Chondrocyte (in vitro differentiated cells): ENCODE data around the gene PTPRG. TPM values are rescaled to one million over a fixed set of nuclear protein-coding genes. Genes with fewer than 3 reads are reported as not detected.

ENCODE experiments used
- DNase-seq: peaks from one replicate; pipeline ENCODE4 v3.0.0; 2021; ENCODE audit warnings: mixed read lengths, low spot score
- H3K27ac Mint-ChIP-seq: one replicate; pipeline ENCODE4 v1.8.0; 2021; ENCODE audit warnings: mild to moderate bottlenecking, moderate library complexity, mixed read lengths; ENCODE audit not compliant: unreplicated experiment
- H3K27me3 Mint-ChIP-seq: 2 replicates; pipeline ENCODE4 v1.8.0; 2021; ENCODE audit warnings: low read depth, mixed read lengths
- H3K36me3 Mint-ChIP-seq: 2 replicates; pipeline ENCODE4 v1.8.0; 2021; ENCODE audit warnings: low read depth, mixed read lengths
- H3K4me1 Mint-ChIP-seq: 2 replicates; pipeline ENCODE4 v1.8.0; 2021; ENCODE audit warnings: low read depth, mild to moderate bottlenecking, mixed read lengths
- H3K4me3 Mint-ChIP-seq: one replicate; pipeline ENCODE4 v1.8.0; 2021; ENCODE audit warnings: mild to moderate bottlenecking, moderate library complexity, mixed read lengths; ENCODE audit not compliant: unreplicated experiment
- H3K9me3 Mint-ChIP-seq: 2 replicates; pipeline ENCODE4 v1.8.0; 2021; ENCODE audit warnings: low read depth, mixed read lengths
- CTCF ChIP-seq: fragments of 200-600 bp; sonication (generic); IDR thresholded peaks from 2 replicates; pipeline ENCODE4 v1.5.0; 2021; ENCODE audit warnings: antibody characterized with exemption, mild to moderate bottlenecking, moderate library complexity
- total RNA-seq: library from RNA; stranded (reverse); gene quantifications from 3 replicates; pipeline ENCODE4 v1.2.1, GENCODE V29; 2021

PTPRG gene
- total RNA-seq, 1 donor from 2014 or later: 45.5 TPM

- TF ChIP-seq CTCF: no peak
- Mint-ChIP-seq H3K4me1 (no peaks in the 10 kb centered on the region), H3K27ac (no peak overlapping the region), H3K4me3 (no peak overlapping the region), H3K36me3 (peaks cover 2% of the 10 kb centered on the region), H3K9me3 (no peaks in the 10 kb centered on the region), H3K27me3 (no peaks in the 10 kb centered on the region)
- DNase-seq: no peak
Observed at GRCh38 chr3:61796911-61797310, 235.5 kb downstream of the PTPRG start.

GRCh38 chr3:61802772-61803171 is 241.4 kb downstream of the PTPRG start:
- H3K27ac Mint-ChIP-seq: no peak overlapping the region
- H3K27me3 Mint-ChIP-seq: no peaks in the 10 kb centered on the region
- no peak for TF ChIP-seq CTCF
- peaks cover 2% of the 10 kb centered on the region for H3K36me3 Mint-ChIP-seq
- DNase-seq: no peak
- peaks cover 17% of the 10 kb centered on the region for H3K4me1 Mint-ChIP-seq
- no peak overlapping the region for H3K4me3 Mint-ChIP-seq
- no peaks in the 10 kb centered on the region for H3K9me3 Mint-ChIP-seq

GRCh38 chr3:61803983-61804382 is 242.6 kb downstream of the PTPRG start:
- Mint-ChIP-seq H3K36me3 (peaks cover 2% of the 10 kb centered on the region), H3K27me3 (no peaks in the 10 kb centered on the region), H3K27ac (no peak overlapping the region), H3K9me3 (no peaks in the 10 kb centered on the region), H3K4me1 (peaks cover 26% of the 10 kb centered on the region), H3K4me3 (no peak overlapping the region)
- TF ChIP-seq CTCF: no peak
- DNase-seq: no peak

GRCh38 chr3:61804782-61805181 is 243.4 kb downstream of the PTPRG start:
- H3K36me3 Mint-ChIP-seq: peaks cover 2% of the 10 kb centered on the region
- DNase-seq: no peak
- peaks cover 29% of the 10 kb centered on the region for H3K4me1 Mint-ChIP-seq
- no peaks in the 10 kb centered on the region for H3K9me3 Mint-ChIP-seq
- H3K27ac Mint-ChIP-seq: no peak overlapping the region
- H3K27me3 Mint-ChIP-seq: no peaks in the 10 kb centered on the region
- no peak overlapping the region for H3K4me3 Mint-ChIP-seq
- TF ChIP-seq CTCF: no peak

GRCh38 chr3:61805510-61806080 is 244.2 kb downstream of the PTPRG start:
- Mint-ChIP-seq H3K9me3 (no peaks in the 10 kb centered on the region), H3K4me3 (no peak overlapping the region), H3K27ac (no peak overlapping the region), H3K4me1 (peaks cover 36% of the 10 kb centered on the region), H3K27me3 (no peaks in the 10 kb centered on the region), H3K36me3 (no peaks in the 10 kb centered on the region)
- TF ChIP-seq CTCF: no peak
- DNase-seq: no peak
